H1 (cell line): ENCODE data around the gene A3GALT2. TPM values are rescaled to one million over a fixed set of nuclear protein-coding genes. Genes with fewer than 3 reads are reported as not detected.

ENCODE experiments used
- CTCF ChIA-PET: fragments of 300-600 bp; sonication (Branson Sonifier 250); formaldehyde crosslinking; loops from one replicate; lab custom pipeline; 2021; ENCODE audit not compliant: partially characterized antibody; lab: Charles Lee
- POLR2A ChIA-PET: fragments of 300-600 bp; sonication (Branson Sonifier 250); formaldehyde crosslinking; loops from one replicate; lab custom pipeline; 2021; ENCODE audit warnings: inconsistent platforms; ENCODE audit not compliant: partially characterized antibody; lab: Charles Lee
- DNase-seq, 2 experiments: peaks; one replicate each; pipeline versions ENCODE4 v3.0.0 to v3.0.0-alpha.2; 2010 to 2022; ENCODE audit warnings: low spot score in 2 of 2, low read depth in 1 of 2, mixed read lengths in 1 of 2
- FAIRE-seq: peaks from 2 replicates; lab custom pipeline; 2011; peaks lifted over from hg19 to GRCh38; lab: Jason Lieb, UNC
- H2AFZ ChIP-seq: 2 replicates; pipeline ENCODE4 v1.8.1; 2012; ENCODE audit warnings: low read length, inconsistent platforms
- H2AK5ac ChIP-seq: 2 replicates; pipeline ENCODE4 v1.6.1; 2013; ENCODE audit warnings: low read depth, low read length
- H2BK120ac ChIP-seq: replicated peaks from 2 replicates; pipeline ENCODE3; 2013; ENCODE audit warnings: low read depth, low read length, inconsistent platforms
- H2BK12ac ChIP-seq: 2 replicates; pipeline ENCODE4 v1.6.1; 2013; ENCODE audit warnings: low read depth, low read length
- H2BK15ac ChIP-seq: 2 replicates; pipeline ENCODE4 v1.6.1; 2013; ENCODE audit warnings: low read length
- H2BK20ac ChIP-seq: 2 replicates; pipeline ENCODE4 v1.6.1; 2013; ENCODE audit warnings: low read length
- H2BK5ac ChIP-seq: 2 replicates; pipeline ENCODE4 v1.6.1; 2013; ENCODE audit warnings: low read depth, low read length
- H3K14ac ChIP-seq: 2 replicates; pipeline ENCODE4 v1.6.1; 2013; ENCODE audit warnings: inconsistent platforms; ENCODE audit not compliant: insufficient read length
- H3K18ac ChIP-seq: 2 replicates; pipeline ENCODE4 v1.6.1; 2013; ENCODE audit warnings: low read length; ENCODE audit errors: extremely low read depth
- H3K23ac ChIP-seq: 2 replicates; pipeline ENCODE4 v1.6.1; 2013; ENCODE audit warnings: inconsistent platforms; ENCODE audit not compliant: insufficient read length
- H3K23me2 ChIP-seq: 2 replicates; pipeline ENCODE4 v1.6.1; 2013; ENCODE audit warnings: low read depth, low read length
- H3K27ac ChIP-seq: 2 replicates; pipeline ENCODE4 v1.6.1; 2011; ENCODE audit warnings: low read depth, low read length, inconsistent platforms
- H3K27me3 ChIP-seq, 4 experiments: replicated peaks in 1 of 4; 1 replicate in 1 of 4; 2 replicates in 3 of 4; pipeline versions ENCODE4 v1.6.1 to v1.8.1; 2011 to 2013; ENCODE audit warnings: low read length in 3 of 4, mild to moderate bottlenecking in 3 of 4, inconsistent platforms in 2 of 4, mixed read lengths in 2 of 4, moderate library complexity in 1 of 4; ENCODE audit not compliant: control insufficient read depth in 3 of 4, insufficient read depth in 3 of 4; ENCODE audit errors: extremely low read depth in 1 of 4
- H3K36me3 ChIP-seq, 4 experiments: 2 replicates each; pipeline versions ENCODE4 v1.6.1 to v1.8.1; 2011 to 2013; ENCODE audit warnings: mild to moderate bottlenecking in 4 of 4, low read length in 3 of 4, moderate library complexity in 2 of 4, control low read depth in 1 of 4, inconsistent platforms in 1 of 4; ENCODE audit not compliant: insufficient read depth in 4 of 4, control insufficient read depth in 2 of 4
- H3K4ac ChIP-seq: replicated peaks from 2 replicates; pipeline ENCODE3; 2013; ENCODE audit warnings: low read length, low read depth, mixed read lengths, inconsistent platforms; ENCODE audit not compliant: insufficient read length
- H3K4me1 ChIP-seq, 4 experiments: replicated peaks in 1 of 4; 1 replicate in 1 of 4; 2 replicates in 3 of 4; pipeline versions ENCODE4 v1.6.1 to v1.8.1; 2011 to 2013; ENCODE audit warnings: low read length in 3 of 4, inconsistent platforms in 2 of 4, mixed read lengths in 1 of 4; ENCODE audit not compliant: insufficient read depth in 4 of 4, control insufficient read depth in 3 of 4
- H3K4me2 ChIP-seq, 2 experiments: 2 replicates each; pipeline versions ENCODE4 v1.6.1 to v1.8.1; 2011 to 2013; ENCODE audit warnings: low read depth in 2 of 2, low read length in 2 of 2, control low read depth in 1 of 2, inconsistent platforms in 1 of 2, mild to moderate bottlenecking in 1 of 2; ENCODE audit not compliant: insufficient read depth in 1 of 2
- H3K4me3 ChIP-seq, 4 experiments: fragments of 200-600, 300-600 bp in 1 of 4; sonication (generic), shearing (Covaris generic), sonication (Bioruptor Twin) in 1 of 4; 2 replicates each; pipeline versions ENCODE4 v1.5.1 to v1.8.1; 2011 to 2016; ENCODE audit warnings: low read length in 4 of 4, low read depth in 3 of 4, control low read depth in 2 of 4, inconsistent platforms in 2 of 4, mild to moderate bottlenecking in 2 of 4, mixed read lengths in 1 of 4, moderate library complexity in 1 of 4; ENCODE audit not compliant: insufficient read depth in 2 of 4; ENCODE audit errors: extremely low read depth in 1 of 4
- H3K56ac ChIP-seq: replicated peaks from 2 replicates; pipeline ENCODE3; 2013; ENCODE audit warnings: low read depth, mild to moderate bottlenecking, mixed read lengths, low read length, inconsistent platforms; ENCODE audit not compliant: insufficient read length
- H3K79me1 ChIP-seq: 2 replicates; pipeline ENCODE4 v1.6.1; 2013; ENCODE audit warnings: low read depth, low read length, control low read depth
- H3K79me2 ChIP-seq, 2 experiments: 2 replicates each; pipeline versions ENCODE4 v1.6.1 to v1.8.1; 2012 to 2013; ENCODE audit warnings: low read length in 2 of 2, mild to moderate bottlenecking in 2 of 2, inconsistent platforms in 1 of 2; ENCODE audit not compliant: insufficient read depth in 2 of 2, control insufficient read depth in 1 of 2
- H3K9ac ChIP-seq, 4 experiments: replicated peaks in 1 of 4; 1 replicate in 1 of 4; 2 replicates in 3 of 4; pipeline versions ENCODE4 v1.6.1 to v1.8.1; 2011 to 2013; ENCODE audit warnings: low read depth in 3 of 4, low read length in 3 of 4, control low read depth in 2 of 4, mild to moderate bottlenecking in 2 of 4, moderate library complexity in 2 of 4, inconsistent platforms in 1 of 4; ENCODE audit errors: extremely low read depth in 1 of 4
- H3K9me3 ChIP-seq, 2 experiments: 2 replicates each; pipeline versions ENCODE4 v1.6.1 to v1.8.1; 2012 to 2013; ENCODE audit warnings: mild to moderate bottlenecking in 2 of 2, moderate library complexity in 2 of 2, control low read depth in 1 of 2, inconsistent platforms in 1 of 2, low read depth in 1 of 2, low read length in 1 of 2, mixed read lengths in 1 of 2; ENCODE audit not compliant: insufficient read depth in 2 of 2
- H4K20me1 ChIP-seq, 2 experiments: replicated peaks in 1 of 2; 2 replicates each; pipeline versions ENCODE3 to v1.8.1; 2011 to 2013; ENCODE audit warnings: inconsistent platforms in 2 of 2, low read length in 2 of 2, mild to moderate bottlenecking in 1 of 2; ENCODE audit not compliant: insufficient read depth in 2 of 2, control insufficient read depth in 1 of 2
- H4K5ac ChIP-seq: 2 replicates; pipeline ENCODE4 v1.6.1; 2013; ENCODE audit warnings: low read length, low read depth, mixed read lengths, inconsistent platforms; ENCODE audit not compliant: insufficient read length
- H4K8ac ChIP-seq: 2 replicates; pipeline ENCODE4 v1.8.0; 2013; ENCODE audit warnings: mild to moderate bottlenecking, moderate library complexity, low read length, inconsistent platforms; ENCODE audit not compliant: insufficient read depth; ENCODE audit errors: extremely low read depth
- H4K91ac ChIP-seq: replicated peaks from 2 replicates; pipeline ENCODE3; 2013; ENCODE audit warnings: low read length, mixed read lengths, inconsistent platforms; ENCODE audit not compliant: insufficient read length
- ATF2 ChIP-seq: IDR thresholded peaks from 2 replicates; pipeline ENCODE4 v1.6.1; 2012; ENCODE audit warnings: low read length, inconsistent platforms
- EP300 ChIP-seq, 2 experiments: IDR thresholded peaks; 1 replicate in 1 of 2; 2 replicates in 1 of 2; pipeline ENCODE4 v1.6.1; 2011 to 2012; ENCODE audit warnings: low read depth in 2 of 2, low read length in 2 of 2, mild to moderate bottlenecking in 2 of 2, borderline replicate concordance in 1 of 2, inconsistent platforms in 1 of 2, moderate library complexity in 1 of 2
- EZH2 ChIP-seq: fragments of 200-600 bp; sonication (generic); IDR thresholded peaks from 2 replicates; pipeline ENCODE4 v1.7.1; 2012; ENCODE audit warnings: low read depth, mild to moderate bottlenecking, moderate library complexity, low read length, inconsistent platforms; ENCODE audit not compliant: severe bottlenecking
- MAX ChIP-seq: IDR thresholded peaks from 2 replicates; pipeline ENCODE4 v1.6.1; 2012; ENCODE audit warnings: inconsistent platforms
- USF2 ChIP-seq: IDR thresholded peaks from 2 replicates; pipeline ENCODE4 v1.6.1; 2011; ENCODE audit warnings: low read length, improper control_type of control experiment
- WGBS, 2 experiments: shearing (Covaris generic) in 1 of 2; methylation state at CpG; one replicate each; pipeline versions ENCODE4 v1.1.6 to v1.1.7; 2013 to 2015; ENCODE audit warnings: low lambda C conversion rate in 2 of 2, mixed read lengths in 2 of 2, inconsistent platforms in 1 of 2, low coverage in 1 of 2, missing lambda C conversion rate in 1 of 2; ENCODE audit not compliant: insufficient replicate concordance in 2 of 2, insufficient coverage in 1 of 2, insufficient read length in 1 of 2; ENCODE audit errors: extremely low coverage in 1 of 2, missing lambda C conversion rate in 1 of 2; 5-methylcytosine and 5-hydroxymethylcytosine counted together
- polyA plus RNA-seq, 7 experiments: library from polyadenylated mRNA; depleted of rRNA in 3 of 7; stranded (reverse) in 5 of 7; unstranded in 2 of 7; fragments of >200 nt in 5 of 7; fragments of 200-250 nt in 2 of 7; gene quantifications; 1 replicate in 5 of 7; 2 replicates in 1 of 7; 4 replicates in 1 of 7; pipeline versions ENCODE4 v1.2.1 to v1.2.3, GENCODE V29; 2011 to 2013; ENCODE audit warnings: missing spikeins in 2 of 7, mixed read lengths in 2 of 7
- total RNA-seq: library from RNA; stranded (reverse); fragmentation: NEBNext Ultra II Directional; extraction: Animal tissue kit (Norgen Biotek cat#: 25700); gene quantifications from 2 replicates; pipeline ENCODE4 v1.2.1, GENCODE V29; 2021

Gene A3GALT2
- total and polyA plus RNA-seq, 2 of the 8 experiments (the other 6 are each of a cell fraction or from before 2014, with no cell fraction given), result not detected

- FAIRE-seq, result no peak
- H2BK5ac ChIP-seq, result no peak overlapping the region
- H3K79me2 ChIP-seq, result peaks cover 0 to 18% of the 10 kb centered on the region in 2 experiments; a peak in 2 of 4 replicates
- no peak overlapping the region for H2BK15ac ChIP-seq
- H3K18ac ChIP-seq, result no peak overlapping the region
- no peak overlapping the region for H4K91ac ChIP-seq
- ChIA-PET POLR2A (interaction anchor here (1.1 kb wide), 1 partner anchor 9 kb away, joined by 3 read pairs; no protein-coding TSS in a partner anchor), CTCF (no interaction called here)
- no peak overlapping the region for H3K23ac ChIP-seq
- H4K8ac ChIP-seq, result no peak overlapping the region
- H3K27ac ChIP-seq, result no peak overlapping the region
- no peak overlapping the region for H4K5ac ChIP-seq
- H3K36me3 ChIP-seq, result peaks cover 0 to 8% (median 0%) of the 10 kb centered on the region in 4 experiments; a peak in 2 of 8 replicates
- no peak overlapping the region for H3K4me2 ChIP-seq
- H2BK12ac ChIP-seq, result no peak overlapping the region
- H3K4ac ChIP-seq, result no peak overlapping the region
- H2AFZ ChIP-seq, result no peak overlapping the region
- peaks cover 5 to 16% of the 10 kb centered on the region in 2 experiments for H4K20me1 ChIP-seq
- no peak overlapping the region for H3K9ac ChIP-seq
- no peak for DNase-seq
- H3K4me1 ChIP-seq, result peaks cover 0 to 6% (median 0%) of the 10 kb centered on the region in 4 experiments; a peak in 1 of 7 replicates
- H3K23me2 ChIP-seq, result no peaks in the 10 kb centered on the region; the same call in 1 of the 2 replicates
- no peak overlapping the region for H3K56ac ChIP-seq
- H2BK120ac ChIP-seq, result no peak overlapping the region
- H3K9me3 ChIP-seq, result no peaks in the 10 kb centered on the region
- TF ChIP-seq ATF2, result no peak
- no peak for TF ChIP-seq EZH2
- no peak for TF ChIP-seq USF2
- TF ChIP-seq EP300 (IDR thresholded peaks at IDR 0.05; ENCODE audit: borderline replicate concordance in 1 of 2, low read depth in 2 of 2, low read length in 2 of 2), result no peak
- no peak for TF ChIP-seq MAX
- TF ChIP-seq, all 59 proteins: peak for 0
- WGBS, 2 experiments, result 98% methylated on average over 6 of the region's 6 CpGs; no CpG with 5 or more reads in 1 of the 2 experiments
- Histone ChIP-seq H3K27me3 (no peaks in the 10 kb centered on the region; a peak in 1 of 7 replicates), H3K4me3 (no peak overlapping the region), H2BK20ac (no peak overlapping the region), H3K14ac (no peak overlapping the region), H2AK5ac (no peak overlapping the region), H3K79me1 (peaks cover 17% of the 10 kb centered on the region)
Measured at GRCh38 chr1:33266766-33267165, 54.1 kb downstream of the A3GALT2 start.
